IPS-20b (cell line): ENCODE results near the gene TXNRD2.
"Not testable (repeated sequence)": the region's sequence is repeated elsewhere in the genome, so short reads cannot be mapped to it uniquely, and the experiment has no call there.

Experiments
- H3K27ac ChIP-seq: one replicate; pipeline ENCODE4 v1.5.1; 2013; ENCODE audit warnings: low read length
- H3K27me3 ChIP-seq: 2 replicates; pipeline ENCODE4 v1.6.1; 2013; ENCODE audit warnings: mild to moderate bottlenecking, low read length, inconsistent platforms; ENCODE audit not compliant: insufficient read depth
- H3K36me3 ChIP-seq: 2 replicates; pipeline ENCODE4 v1.6.1; 2013; ENCODE audit warnings: low read depth, mild to moderate bottlenecking, inconsistent platforms, low read length, moderate library complexity; ENCODE audit not compliant: insufficient read depth
- H3K4me1 ChIP-seq: 2 replicates; pipeline ENCODE4 v1.6.1; 2013; ENCODE audit warnings: mild to moderate bottlenecking, control low read depth, inconsistent platforms, low read length, moderate library complexity; ENCODE audit not compliant: insufficient read depth
- H3K4me3 ChIP-seq: 2 replicates; pipeline ENCODE4 v1.5.1; 2013; ENCODE audit warnings: mild to moderate bottlenecking, low read length, inconsistent platforms
- H3K9ac ChIP-seq: 2 replicates; pipeline ENCODE4 v1.6.1; 2013; ENCODE audit warnings: low read depth, mild to moderate bottlenecking, inconsistent platforms, low read length, moderate library complexity
- H3K9me3 ChIP-seq: 2 replicates; pipeline ENCODE4 v1.6.1; 2013; ENCODE audit warnings: mild to moderate bottlenecking, low read depth, low read length, inconsistent platforms; ENCODE audit not compliant: insufficient read depth

The TXNRD2 gene

GRCh38 chr22:19840955-19841640 lies 100.5 kb downstream of the TXNRD2 start:
- no peaks in the 10 kb centered on the region for H3K9me3 ChIP-seq
- H3K4me3 ChIP-seq = no peak overlapping the region
- no peaks in the 10 kb centered on the region for H3K4me1 ChIP-seq
- no peaks in the 10 kb centered on the region for H3K36me3 ChIP-seq
- no peak overlapping the region for H3K27ac ChIP-seq
- H3K27me3 ChIP-seq = no peaks in the 10 kb centered on the region
- H3K9ac ChIP-seq = no peak overlapping the region

DNA sequence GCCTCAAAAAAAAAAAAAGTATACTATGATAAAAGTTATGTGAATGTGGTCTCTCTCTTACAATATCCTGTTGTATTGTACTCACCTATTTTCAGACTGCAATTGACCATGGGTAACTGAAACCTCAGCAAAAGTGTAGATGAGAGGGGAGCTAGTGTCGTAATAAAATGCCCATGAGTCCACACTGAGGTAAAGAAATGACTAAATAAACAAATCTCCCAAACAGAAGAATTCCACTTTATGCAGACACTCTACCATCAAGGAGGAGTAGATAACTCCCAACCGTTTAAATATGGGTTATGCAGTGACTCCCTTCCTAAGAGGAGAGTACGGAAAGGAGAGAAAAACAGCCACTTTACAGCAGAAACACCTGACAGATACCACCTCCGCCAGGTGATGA lies 101.6 kb downstream of the TXNRD2 start:
- no peaks in the 10 kb centered on the region for H3K27me3 ChIP-seq
- H3K4me1 ChIP-seq = no peaks in the 10 kb centered on the region
- H3K36me3 ChIP-seq = no peaks in the 10 kb centered on the region
- H3K9ac ChIP-seq = no peak overlapping the region
- H3K9me3 ChIP-seq = no peaks in the 10 kb centered on the region
- no peak overlapping the region for H3K4me3 ChIP-seq
- no peak overlapping the region for H3K27ac ChIP-seq

DNA sequence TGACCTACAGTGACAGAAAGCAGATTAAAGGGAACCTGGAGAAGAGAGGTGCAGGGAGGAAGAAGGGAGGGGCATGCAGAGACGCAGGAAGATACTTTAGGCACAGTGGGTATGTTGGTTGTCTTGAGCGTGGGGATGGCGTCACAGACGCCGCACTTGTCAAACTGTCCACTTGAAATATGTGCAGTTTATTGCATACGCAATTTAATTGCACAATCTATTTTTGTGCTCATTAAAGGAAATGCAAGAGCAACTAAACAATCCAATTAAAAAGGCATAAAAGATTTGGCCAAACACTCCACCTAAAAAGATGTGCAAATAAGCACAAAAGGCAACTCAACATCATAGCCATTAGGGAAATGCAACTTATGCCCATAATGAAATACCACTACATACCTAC lies 103.7 kb downstream of the TXNRD2 start:
- H3K4me1 ChIP-seq = no peaks in the 10 kb centered on the region
- no peak overlapping the region for H3K4me3 ChIP-seq
- H3K9me3 ChIP-seq = no peaks in the 10 kb centered on the region
- no peak overlapping the region for H3K9ac ChIP-seq
- H3K27ac ChIP-seq = no peak overlapping the region
- no peaks in the 10 kb centered on the region for H3K27me3 ChIP-seq
- H3K36me3 ChIP-seq = no peaks in the 10 kb centered on the region

GRCh38 chr22:19836512-19836911 lies 105.1 kb downstream of the TXNRD2 start:
- Histone ChIP-seq H3K36me3 (no peaks in the 10 kb centered on the region), H3K4me1 (no peaks in the 10 kb centered on the region), H3K27ac (no peak overlapping the region), H3K4me3 (no peak overlapping the region), H3K9ac (no peak overlapping the region), H3K9me3 (no peaks in the 10 kb centered on the region), H3K27me3 (no peaks in the 10 kb centered on the region)

GRCh38 chr22:19834599-19834998 lies 107.0 kb downstream of the TXNRD2 start:
- H3K9ac ChIP-seq = no peak overlapping the region
- no peaks in the 10 kb centered on the region for H3K36me3 ChIP-seq
- H3K27me3 ChIP-seq = no peaks in the 10 kb centered on the region
- no peaks in the 10 kb centered on the region for H3K4me1 ChIP-seq
- H3K4me3 ChIP-seq = no peak overlapping the region
- H3K27ac ChIP-seq = no peak overlapping the region
- no peaks in the 10 kb centered on the region for H3K9me3 ChIP-seq

DNA sequence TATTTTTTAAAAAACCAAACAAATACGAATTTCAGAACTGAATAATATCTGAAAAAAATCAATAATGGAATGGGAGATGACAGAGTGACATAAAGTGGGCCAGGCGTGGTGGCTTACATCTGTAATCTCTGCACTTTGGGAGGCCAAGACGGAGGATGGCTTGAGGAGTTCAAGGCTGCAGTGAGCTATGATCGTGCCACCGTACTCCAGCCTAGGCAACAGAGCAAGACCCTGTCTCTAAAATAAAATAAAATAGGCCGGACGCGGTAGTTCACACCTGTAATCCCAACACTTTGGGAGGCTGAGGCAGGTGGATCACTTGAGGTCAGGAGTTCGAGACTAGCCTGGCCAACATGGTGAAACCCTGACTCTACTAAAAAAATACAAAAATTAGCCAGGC lies 108.3 kb downstream of the TXNRD2 start:
- not testable (repeated sequence) for H3K4me3 ChIP-seq, H3K27ac ChIP-seq, H3K9ac ChIP-seq, H3K36me3 ChIP-seq, H3K27me3 ChIP-seq, H3K4me1 ChIP-seq, H3K9me3 ChIP-seq

DNA sequence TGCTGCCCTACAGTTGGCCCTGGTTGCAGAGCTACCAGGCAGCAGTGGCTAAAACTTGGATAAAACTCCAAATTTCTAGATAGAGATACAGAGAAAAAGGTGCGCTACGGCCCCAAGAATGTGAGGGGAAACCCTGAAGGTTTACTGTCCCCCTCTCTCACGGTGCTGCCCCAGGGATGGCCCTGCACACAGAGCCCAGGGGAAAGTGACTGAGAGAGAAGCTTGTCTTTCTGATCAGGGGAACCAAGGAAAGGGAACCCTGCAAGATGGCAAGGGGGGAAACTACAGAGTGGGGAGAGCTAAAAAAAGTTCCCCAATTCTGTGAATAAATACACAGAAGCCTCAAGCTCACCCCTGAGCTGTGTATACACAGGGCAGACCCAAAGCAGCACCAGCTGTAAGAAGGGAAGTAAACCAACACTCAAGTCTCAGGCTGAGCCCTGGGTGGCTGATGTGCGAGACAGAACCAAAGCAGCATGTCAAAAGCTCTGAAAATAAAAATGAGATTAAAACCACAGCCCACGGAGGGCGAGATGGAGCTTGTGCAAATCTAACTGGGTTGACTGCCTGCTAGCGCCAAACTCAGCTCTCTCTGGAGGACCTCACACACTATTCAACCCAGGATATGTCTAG lies 109.0 kb downstream of the TXNRD2 start:
- no peak overlapping the region for H3K9ac ChIP-seq
- no peaks in the 10 kb centered on the region for H3K9me3 ChIP-seq
- no peaks in the 10 kb centered on the region for H3K4me1 ChIP-seq
- no peaks in the 10 kb centered on the region for H3K36me3 ChIP-seq
- H3K27ac ChIP-seq = no peak overlapping the region
- H3K27me3 ChIP-seq = no peaks in the 10 kb centered on the region
- no peak overlapping the region for H3K4me3 ChIP-seq

DNA sequence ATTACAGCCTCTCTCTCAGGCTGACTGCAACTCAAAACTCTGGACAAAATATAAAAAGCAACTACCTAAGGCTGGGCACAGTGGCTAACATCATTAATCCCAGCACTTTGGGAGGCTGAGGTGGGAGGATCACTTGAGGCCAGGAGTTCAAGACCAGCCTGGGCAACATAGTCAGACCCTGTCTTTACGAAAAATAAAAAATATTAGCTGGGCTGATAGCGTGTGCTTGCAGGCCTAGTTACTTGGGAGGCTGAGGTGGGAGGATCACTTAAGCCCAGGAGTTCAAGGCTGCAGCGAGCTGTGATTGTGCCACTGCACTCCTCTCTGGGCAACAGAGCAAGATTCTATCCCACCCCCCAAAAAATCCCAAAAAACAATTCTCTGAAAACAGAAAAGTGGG lies 109.6 kb downstream of the TXNRD2 start:
- H3K27ac ChIP-seq, H3K4me3 ChIP-seq: not testable (repeated sequence)

GRCh38 chr22:19831016-19831415 lies 110.6 kb downstream of the TXNRD2 start:
- Histone ChIP-seq H3K9ac (no peak overlapping the region), H3K4me3 (no peak overlapping the region), H3K9me3 (no peaks in the 10 kb centered on the region), H3K27ac (no peak overlapping the region), H3K4me1 (no peaks in the 10 kb centered on the region), H3K36me3 (no peaks in the 10 kb centered on the region), H3K27me3 (no peaks in the 10 kb centered on the region)

More for the DNA sequence above, 109.6 kb downstream of the TXNRD2 start:
- H3K27me3 ChIP-seq, H3K36me3 ChIP-seq, H3K9ac ChIP-seq, H3K4me1 ChIP-seq, H3K9me3 ChIP-seq: not testable (repeated sequence)

DNA sequence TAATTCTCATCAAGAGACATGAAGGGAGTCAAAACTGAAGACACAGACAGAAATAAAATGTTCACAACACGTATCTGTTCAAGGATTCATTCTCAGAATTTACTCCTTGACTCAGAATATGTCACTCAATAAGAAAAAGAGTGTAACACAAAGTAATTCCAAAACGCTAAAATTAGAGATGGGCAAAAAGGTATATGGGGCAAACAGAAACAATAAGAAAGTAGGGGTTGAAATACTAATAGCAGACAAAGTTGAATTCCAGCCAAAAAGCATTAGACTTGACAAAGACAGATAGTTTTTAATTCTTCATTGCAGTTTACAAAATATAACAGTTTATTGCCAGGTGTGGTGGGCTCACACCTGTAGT lies 113.6 kb downstream of the TXNRD2 start:
- Histone ChIP-seq H3K9me3 (no peaks in the 10 kb centered on the region), H3K27ac (no peak overlapping the region), H3K36me3 (no peaks in the 10 kb centered on the region), H3K4me1 (no peaks in the 10 kb centered on the region), H3K9ac (no peak overlapping the region), H3K4me3 (no peak overlapping the region), H3K27me3 (no peaks in the 10 kb centered on the region)

DNA sequence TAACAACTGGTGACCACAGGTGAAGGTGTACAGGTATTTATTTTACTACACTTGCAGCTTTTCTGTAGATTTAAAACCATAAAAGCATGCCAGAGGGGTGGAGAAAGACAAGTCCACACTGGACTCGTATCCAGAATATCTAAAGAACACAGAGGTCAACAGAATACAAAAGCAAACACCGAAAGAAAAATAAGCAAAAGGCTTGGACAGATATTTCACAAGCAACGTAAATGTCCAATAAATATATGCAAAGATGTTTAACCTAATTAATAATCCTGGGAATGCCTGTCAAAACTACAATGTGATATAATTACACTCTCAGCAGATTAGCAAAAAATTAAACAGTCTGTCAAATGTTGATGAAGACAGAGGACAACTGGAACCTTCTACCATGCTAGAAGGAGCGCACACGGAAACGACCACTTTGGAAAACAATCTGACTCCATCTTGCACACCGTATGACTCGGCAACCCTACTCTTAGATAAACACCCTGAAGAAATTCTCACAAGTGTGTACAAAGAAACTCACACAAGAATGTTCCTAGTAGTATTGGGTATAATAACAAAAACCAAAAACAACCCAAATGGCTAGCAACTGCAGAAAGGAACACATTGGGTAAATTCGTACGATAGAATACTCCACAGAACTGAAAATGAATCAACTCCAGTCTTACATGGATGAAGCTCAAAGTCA lies 114.1 kb downstream of the TXNRD2 start:
- H3K4me3 ChIP-seq = no peak overlapping the region
- no peaks in the 10 kb centered on the region for H3K36me3 ChIP-seq
- no peaks in the 10 kb centered on the region for H3K27me3 ChIP-seq
- H3K9me3 ChIP-seq = no peaks in the 10 kb centered on the region
- no peak overlapping the region for H3K9ac ChIP-seq
- H3K4me1 ChIP-seq = no peaks in the 10 kb centered on the region
- no peak overlapping the region for H3K27ac ChIP-seq

DNA sequence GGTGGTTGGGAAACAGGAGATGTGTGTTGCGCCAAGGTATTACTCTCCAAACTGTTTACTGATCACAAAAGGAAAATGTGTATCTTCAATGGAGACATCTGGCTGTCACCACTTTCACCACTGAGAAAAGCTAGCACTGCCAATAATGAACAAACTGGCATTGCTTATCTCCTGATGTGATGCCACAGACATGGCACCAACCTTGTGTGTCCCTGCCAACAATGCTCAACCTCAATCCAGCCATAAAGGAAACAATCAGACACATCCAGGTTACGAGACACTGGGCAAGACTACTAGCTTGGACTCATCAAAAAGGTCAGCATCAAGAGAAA lies 115.0 kb downstream of the TXNRD2 start:
- Histone ChIP-seq H3K27me3 (no peaks in the 10 kb centered on the region), H3K9me3 (no peaks in the 10 kb centered on the region), H3K9ac (no peak overlapping the region), H3K27ac (no peak overlapping the region), H3K4me1 (no peaks in the 10 kb centered on the region), H3K4me3 (no peak overlapping the region), H3K36me3 (no peaks in the 10 kb centered on the region)
